ENCODE results near the gene ZNF26.

ZNF26 gene

DNA sequence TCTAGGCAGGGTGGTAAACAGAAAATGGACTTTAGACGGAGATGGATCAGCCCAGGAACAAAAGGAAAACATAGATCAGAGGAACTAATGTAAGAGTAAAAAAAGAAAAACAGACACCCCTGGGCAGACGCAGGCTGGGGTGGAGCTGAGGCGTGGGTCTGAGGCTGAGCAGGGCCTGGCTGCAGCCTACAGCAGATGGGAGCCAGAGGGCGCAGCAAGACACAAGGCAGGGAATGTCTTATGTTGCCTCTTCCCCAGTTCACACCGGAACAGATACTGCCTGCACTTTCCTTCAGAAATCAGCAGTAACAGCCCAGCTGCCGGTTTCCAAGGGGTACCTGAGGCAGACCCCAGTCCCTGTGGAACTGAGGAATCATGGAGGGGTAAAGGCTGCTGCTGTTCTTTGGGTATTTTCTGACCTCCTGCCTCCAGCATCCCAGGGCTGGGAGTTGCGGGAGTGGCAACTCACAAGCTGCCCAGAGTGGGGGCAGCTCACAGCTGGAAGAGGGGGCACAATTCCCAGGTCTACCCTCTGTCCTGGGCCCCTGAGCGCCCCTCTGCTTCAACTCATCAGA is 39.8 kb upstream of the ZNF26 start:
- no peaks in the 10 kb centered on the region for H3K27me3 ChIP-seq (ENCODE audit: insufficient read depth, low read length)
- WGBS (ENCODE audit: extremely low coverage, insufficient coverage, insufficient read length): no CpG with 5 or more reads among the region's 8 CpGs
- no peak overlapping the region for H3K4me2 ChIP-seq (ENCODE audit: low read length)
- H3K14ac ChIP-seq (ENCODE audit: low read length): no peak overlapping the region
- no peak overlapping the region for H3K23ac ChIP-seq (ENCODE audit: low read length)
- H3K79me2 ChIP-seq (ENCODE audit: control insufficient read depth, insufficient read depth, low read length, poor library complexity): no peaks in the 10 kb centered on the region
- H3K36me3 ChIP-seq (ENCODE audit: control insufficient read depth in 1 of 2, insufficient read depth in 2 of 2, low read length in 2 of 2): peaks cover 46 to 55% of the 10 kb centered on the region in 2 experiments
- no peaks in the 10 kb centered on the region for H3K79me1 ChIP-seq (ENCODE audit: low read length)
- no peak overlapping the region for H2BK120ac ChIP-seq (ENCODE audit: insufficient read depth, low read length, poor library complexity)
- no peak overlapping the region for H4K8ac ChIP-seq (ENCODE audit: low read depth, low read length)
- H3K4me3 ChIP-seq (ENCODE audit: low read depth, low read length): no peak overlapping the region
- H2BK5ac ChIP-seq (ENCODE audit: low read depth, low read length, poor library complexity): no peak overlapping the region
- no peak overlapping the region for H3K27ac ChIP-seq (ENCODE audit: low read depth, low read length)
- no peak overlapping the region for H3K4ac ChIP-seq (ENCODE audit: low read depth, low read length)
- H3K9ac ChIP-seq (ENCODE audit: low read length): no peak overlapping the region
- peaks cover 61% of the 10 kb centered on the region for H3K9me3 ChIP-seq (ENCODE audit: insufficient read depth, low read depth, low read length)
- H2BK12ac ChIP-seq (ENCODE audit: low read length): no peak overlapping the region
- no peak overlapping the region for H3K18ac ChIP-seq (ENCODE audit: low read length)
- no peak overlapping the region for H2AK5ac ChIP-seq (ENCODE audit: low read length)
- no peaks in the 10 kb centered on the region for H3K4me1 ChIP-seq (ENCODE audit: control insufficient read depth in 1 of 2, insufficient read depth in 2 of 2, low read length in 2 of 2)
- no peak overlapping the region for H2AFZ ChIP-seq (ENCODE audit: insufficient read depth, low read length, poor library complexity)
- no peak for DNase-seq
- no peak overlapping the region for H4K91ac ChIP-seq (ENCODE audit: low read depth, low read length)
- no peak overlapping the region for H4K12ac ChIP-seq (ENCODE audit: low read depth, low read length)

DNA sequence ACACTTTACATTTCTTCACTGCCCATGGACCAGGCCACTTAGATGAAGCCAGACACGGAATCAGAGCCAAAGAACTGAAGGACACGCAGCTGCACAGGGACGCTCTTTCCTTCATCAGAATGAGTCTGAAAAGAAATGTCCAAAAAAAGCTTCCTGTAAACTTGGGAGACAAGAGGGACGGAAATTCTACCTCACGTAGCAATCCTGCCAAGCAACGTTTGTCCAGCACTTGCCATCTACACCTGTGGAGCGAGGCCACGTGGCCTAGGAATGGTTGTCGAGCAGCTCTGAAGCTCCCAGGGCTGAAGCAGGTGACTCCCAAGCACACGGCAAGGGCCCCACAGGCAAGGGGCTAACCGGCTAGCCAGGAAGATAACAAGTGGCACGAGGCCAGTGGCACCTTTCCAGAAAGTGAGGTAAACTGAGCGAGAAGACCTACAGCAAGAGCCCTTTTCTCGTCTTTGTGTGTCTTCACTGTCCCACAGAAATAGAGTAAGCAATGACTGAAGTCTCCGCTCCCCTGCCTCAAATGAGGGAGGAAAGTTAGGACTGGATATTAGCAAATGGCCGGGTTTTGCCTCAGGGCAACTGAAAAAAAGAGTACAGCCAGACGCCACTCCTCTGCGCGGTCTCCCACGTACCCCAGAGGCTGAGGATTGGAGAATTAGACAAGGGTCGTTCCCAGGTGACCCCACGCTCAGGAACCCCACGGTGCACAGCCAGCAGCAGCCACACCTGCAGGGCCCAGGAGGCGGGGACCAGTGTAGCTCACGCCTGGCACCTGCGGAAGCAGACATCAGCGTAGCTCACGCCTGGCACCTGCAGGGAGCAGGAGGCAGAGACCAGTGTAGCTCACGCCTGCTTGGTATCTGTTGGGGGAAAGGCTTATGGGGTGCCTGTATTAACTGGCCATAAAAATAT is 37.8 kb upstream of the ZNF26 start:
- no peak overlapping the region for H4K8ac ChIP-seq (ENCODE audit: low read depth, low read length)
- H3K4ac ChIP-seq (ENCODE audit: low read depth, low read length): no peak overlapping the region
- H3K4me2 ChIP-seq (ENCODE audit: low read length): no peak overlapping the region
- no peak overlapping the region for H3K14ac ChIP-seq (ENCODE audit: low read length)
- peaks cover 28 to 40% of the 10 kb centered on the region in 2 experiments for H3K36me3 ChIP-seq (ENCODE audit: control insufficient read depth in 1 of 2, insufficient read depth in 2 of 2, low read length in 2 of 2)
- H4K12ac ChIP-seq (ENCODE audit: low read depth, low read length): no peak overlapping the region
- H3K27ac ChIP-seq (ENCODE audit: low read depth, low read length): no peak overlapping the region
- no peak overlapping the region for H2AK5ac ChIP-seq (ENCODE audit: low read length)
- H3K4me1 ChIP-seq (ENCODE audit: control insufficient read depth in 1 of 2, insufficient read depth in 2 of 2, low read length in 2 of 2): no peaks in the 10 kb centered on the region
- no peaks in the 10 kb centered on the region for H3K27me3 ChIP-seq (ENCODE audit: insufficient read depth, low read length)
- WGBS (ENCODE audit: extremely low coverage, insufficient coverage, insufficient read length): no CpG with 5 or more reads among the region's 29 CpGs
- H3K79me2 ChIP-seq (ENCODE audit: control insufficient read depth, insufficient read depth, low read length, poor library complexity): no peaks in the 10 kb centered on the region
- H4K91ac ChIP-seq (ENCODE audit: low read depth, low read length): no peak overlapping the region
- H2AFZ ChIP-seq (ENCODE audit: insufficient read depth, low read length, poor library complexity): no peak overlapping the region
- no peak overlapping the region for H2BK120ac ChIP-seq (ENCODE audit: insufficient read depth, low read length, poor library complexity)
- H3K23ac ChIP-seq (ENCODE audit: low read length): no peak overlapping the region
- no peak overlapping the region for H3K18ac ChIP-seq (ENCODE audit: low read length)
- H3K9ac ChIP-seq (ENCODE audit: low read length): no peak overlapping the region
- H3K4me3 ChIP-seq (ENCODE audit: low read depth, low read length): no peak overlapping the region
- no peaks in the 10 kb centered on the region for H3K79me1 ChIP-seq (ENCODE audit: low read length)
- peaks cover 60% of the 10 kb centered on the region for H3K9me3 ChIP-seq (ENCODE audit: insufficient read depth, low read depth, low read length)
- no peak overlapping the region for H2BK5ac ChIP-seq (ENCODE audit: low read depth, low read length, poor library complexity)
- no peak overlapping the region for H2BK12ac ChIP-seq (ENCODE audit: low read length)
- no peak for DNase-seq

DNA sequence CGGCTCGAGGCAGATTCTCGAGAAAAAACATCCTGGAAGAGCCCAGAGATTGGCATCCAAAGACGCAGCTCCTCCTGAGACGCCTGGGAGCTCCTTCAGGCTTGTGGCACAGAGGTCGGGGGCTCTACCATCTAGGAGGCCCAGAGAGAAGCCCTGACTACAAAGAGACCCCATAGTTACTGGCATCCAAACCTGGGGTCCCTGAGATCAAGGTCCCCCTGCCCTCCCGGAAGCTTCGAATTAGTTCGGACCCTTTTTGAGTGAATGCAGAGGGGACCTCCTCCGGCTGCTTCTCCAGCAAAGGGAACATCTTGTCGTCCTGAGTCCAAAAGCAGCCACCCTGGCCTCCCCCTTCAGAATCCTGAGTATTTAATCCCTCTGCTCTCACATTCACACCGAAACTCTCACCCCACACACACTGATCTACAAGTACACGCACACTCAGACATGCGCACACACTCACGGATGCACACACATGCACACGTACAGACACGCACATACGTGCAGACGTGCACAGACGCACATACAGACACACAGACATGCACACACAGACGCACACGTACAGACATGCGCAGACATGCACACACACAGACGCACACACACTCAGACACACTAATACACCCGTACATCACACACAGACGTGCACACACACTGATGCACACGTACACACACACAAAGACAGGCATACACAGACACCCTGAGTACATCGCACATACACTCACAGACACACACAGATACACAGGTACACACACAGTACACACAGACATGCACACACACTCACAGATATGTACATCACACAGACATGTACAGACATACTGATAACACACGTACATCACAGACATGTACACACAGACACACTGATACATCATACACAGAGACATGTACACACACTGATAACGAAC is 36.0 kb upstream of the ZNF26 start:
- peak overlapping the region; percentile 45 for H3K4me3 ChIP-seq (ENCODE audit: low read depth, low read length)
- H2BK5ac ChIP-seq (ENCODE audit: low read depth, low read length, poor library complexity): no peak overlapping the region
- WGBS (ENCODE audit: extremely low coverage, insufficient coverage, insufficient read length): no CpG with 5 or more reads among the region's 30 CpGs
- H2BK120ac ChIP-seq (ENCODE audit: insufficient read depth, low read length, poor library complexity): no peak overlapping the region
- H2BK12ac ChIP-seq (ENCODE audit: low read length): no peak overlapping the region
- H3K4me2 ChIP-seq (ENCODE audit: low read length): no peak overlapping the region
- no peak overlapping the region for H3K9ac ChIP-seq (ENCODE audit: low read length)
- DNase-seq: no peak
- H3K14ac ChIP-seq (ENCODE audit: low read length): no peak overlapping the region
- no peak overlapping the region for H3K4ac ChIP-seq (ENCODE audit: low read depth, low read length)
- H4K8ac ChIP-seq (ENCODE audit: low read depth, low read length): no peak overlapping the region
- H2AK5ac ChIP-seq (ENCODE audit: low read length): no peak overlapping the region
- no peak overlapping the region for H3K18ac ChIP-seq (ENCODE audit: low read length)
- peaks cover 63% of the 10 kb centered on the region for H3K9me3 ChIP-seq (ENCODE audit: insufficient read depth, low read depth, low read length)
- H3K4me1 ChIP-seq (ENCODE audit: control insufficient read depth in 1 of 2, insufficient read depth in 2 of 2, low read length in 2 of 2): peaks cover 2 to 6% of the 10 kb centered on the region in 2 experiments
- H2AFZ ChIP-seq (ENCODE audit: insufficient read depth, low read length, poor library complexity): no peak overlapping the region
- H3K79me2 ChIP-seq (ENCODE audit: control insufficient read depth, insufficient read depth, low read length, poor library complexity): no peaks in the 10 kb centered on the region
- H3K36me3 ChIP-seq (ENCODE audit: control insufficient read depth in 1 of 2, insufficient read depth in 2 of 2, low read length in 2 of 2): peaks cover 18 to 27% of the 10 kb centered on the region in 2 experiments
- no peaks in the 10 kb centered on the region for H3K27me3 ChIP-seq (ENCODE audit: insufficient read depth, low read length)
- no peak overlapping the region for H4K12ac ChIP-seq (ENCODE audit: low read depth, low read length)
- H3K23ac ChIP-seq (ENCODE audit: low read length): peak overlapping the region; percentile 31
- no peaks in the 10 kb centered on the region for H3K79me1 ChIP-seq (ENCODE audit: low read length)
- H3K27ac ChIP-seq (ENCODE audit: low read depth, low read length): no peak overlapping the region
- no peak overlapping the region for H4K91ac ChIP-seq (ENCODE audit: low read depth, low read length)

DNA sequence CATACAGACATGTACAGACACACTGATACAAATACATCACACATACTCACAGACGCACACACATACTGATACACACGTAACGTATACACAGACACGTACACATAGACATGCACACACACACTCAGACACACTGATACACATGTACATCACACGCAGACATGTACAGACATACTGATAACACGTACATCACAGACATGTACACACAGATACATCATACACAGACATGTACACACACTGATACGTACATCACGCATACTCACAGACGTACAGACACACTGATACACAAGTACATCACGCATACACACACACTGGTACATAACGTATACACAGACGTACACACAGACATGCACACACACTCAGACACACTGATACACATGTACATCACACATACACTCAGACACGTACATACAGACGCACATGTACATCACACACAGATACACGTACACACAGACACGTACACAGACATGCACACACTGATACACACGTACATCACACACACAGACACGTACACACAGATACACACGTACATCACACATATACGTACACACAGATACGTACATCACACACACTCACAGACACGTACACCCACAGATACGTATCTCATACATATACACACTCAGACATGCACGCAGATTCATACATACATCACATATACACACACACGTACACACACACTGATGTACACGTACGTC is 35.2 kb upstream of the ZNF26 start:
- Histone ChIP-seq H3K14ac (ENCODE audit: low read length) (no peak overlapping the region), H3K23ac (ENCODE audit: low read length) (no peak overlapping the region), H2AK5ac (ENCODE audit: low read length) (no peak overlapping the region), H4K8ac (ENCODE audit: low read depth, low read length) (no peak overlapping the region), H3K79me1 (ENCODE audit: low read length) (peaks cover 5% of the 10 kb centered on the region), H2BK12ac (ENCODE audit: low read length) (no peak overlapping the region), H2BK120ac (ENCODE audit: insufficient read depth, low read length, poor library complexity) (no peak overlapping the region), H2BK5ac (ENCODE audit: low read depth, low read length, poor library complexity) (no peak overlapping the region), H3K9me3 (ENCODE audit: insufficient read depth, low read depth, low read length) (peaks cover 60% of the 10 kb centered on the region), H3K4me2 (ENCODE audit: low read length) (no peak overlapping the region), H2AFZ (ENCODE audit: insufficient read depth, low read length, poor library complexity) (no peak overlapping the region), H3K27ac (ENCODE audit: low read depth, low read length) (no peak overlapping the region), H3K18ac (ENCODE audit: low read length) (no peak overlapping the region), H4K12ac (ENCODE audit: low read depth, low read length) (no peak overlapping the region), H3K36me3 (ENCODE audit: control insufficient read depth in 1 of 2, insufficient read depth in 2 of 2, low read length in 2 of 2) (peaks cover 15 to 24% of the 10 kb centered on the region in 2 experiments), H3K79me2 (ENCODE audit: control insufficient read depth, insufficient read depth, low read length, poor library complexity) (peaks cover 3% of the 10 kb centered on the region), H3K27me3 (ENCODE audit: insufficient read depth, low read length) (no peaks in the 10 kb centered on the region), H3K4me3 (ENCODE audit: low read depth, low read length) (peak overlapping the region; percentile 23), H3K9ac (ENCODE audit: low read length) (peak overlapping the region; percentile 6), H4K91ac (ENCODE audit: low read depth, low read length) (no peak overlapping the region), H3K4ac (ENCODE audit: low read depth, low read length) (no peak overlapping the region), H3K4me1 (ENCODE audit: control insufficient read depth in 1 of 2, insufficient read depth in 2 of 2, low read length in 2 of 2) (peaks cover 7 to 11% of the 10 kb centered on the region in 2 experiments)
- no CpG with 5 or more reads among the region's 27 CpGs for WGBS (ENCODE audit: extremely low coverage, insufficient coverage, insufficient read length)
- DNase-seq: no peak

All from trophoblast cell (in vitro differentiated cells and primary cell).